ENCODE measurements around the gene RFT1.
"Not testable (repeated sequence)": the region's sequence is repeated elsewhere in the genome, so short reads cannot be mapped to it uniquely, and the experiment has no call there.

The RFT1 gene

GRCh38 chr3:53163444-53164387, 33.5 kb upstream of the RFT1 start:
- DNase-seq (ENCODE audit: low read depth, low spot score), result no peak

GRCh38 chr3:53162672-53163443, 32.6 kb upstream of the RFT1 start:
- DNase-seq (ENCODE audit: low read depth, low spot score), result no peak

DNA sequence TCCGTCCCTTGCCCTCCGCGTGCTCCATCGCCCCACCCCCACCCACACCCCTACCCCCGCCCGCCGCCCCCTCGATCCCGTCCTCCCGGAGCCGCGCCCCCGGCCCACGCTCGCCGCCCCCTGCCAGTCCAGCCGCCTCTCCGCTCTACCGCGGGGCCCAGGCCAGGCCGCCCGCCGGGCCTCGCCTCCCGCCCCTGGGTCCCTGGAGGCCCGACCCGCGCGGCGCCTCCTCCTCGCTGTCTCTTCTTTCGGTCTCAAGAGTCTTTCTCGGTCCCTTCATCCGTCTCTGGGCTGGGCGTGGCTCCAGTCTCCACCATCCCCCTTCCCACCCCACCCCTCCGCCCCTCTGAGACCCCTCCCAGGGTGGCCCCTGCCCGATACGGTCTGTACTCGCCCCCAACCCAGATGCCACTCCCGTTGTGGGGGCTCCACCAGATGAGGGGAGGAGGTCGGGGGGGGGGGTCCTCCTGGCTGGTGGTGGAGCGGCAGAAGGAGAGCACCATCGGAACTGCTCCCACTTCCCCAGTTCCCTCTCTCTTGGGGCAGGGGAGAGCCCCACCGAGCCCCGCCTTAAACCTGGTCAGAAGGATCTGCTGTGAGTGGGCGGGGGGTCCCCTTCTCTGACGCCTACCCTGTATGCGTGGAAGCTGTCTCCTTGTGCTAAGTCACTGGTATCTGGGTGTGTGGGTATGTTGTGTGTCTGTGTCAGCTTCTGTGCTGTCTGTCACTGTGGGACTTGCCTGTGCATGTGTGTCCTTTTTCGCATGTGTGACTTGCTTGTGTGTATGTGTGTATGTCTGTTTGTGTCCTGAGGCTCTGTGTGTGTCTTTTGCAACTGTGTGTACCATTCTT, 31.8 kb upstream of the RFT1 start:
- no peak for DNase-seq (ENCODE audit: low read depth, low spot score)

- DNase-seq (ENCODE audit: low read depth, low spot score), result no peak
Observed at GRCh38 chr3:53161450-53161819, 31.2 kb upstream of the RFT1 start.

- DNase-seq (ENCODE audit: low read depth, low spot score), result no peak
Observed at GRCh38 chr3:53160660-53161449, 30.6 kb upstream of the RFT1 start, which contains the start of gene PRKCD. TSS of gene PRKCD (plus strand) at chr3:53161209. CDS start at chr3:53178423, 17,214 bp downstream.

DNA sequence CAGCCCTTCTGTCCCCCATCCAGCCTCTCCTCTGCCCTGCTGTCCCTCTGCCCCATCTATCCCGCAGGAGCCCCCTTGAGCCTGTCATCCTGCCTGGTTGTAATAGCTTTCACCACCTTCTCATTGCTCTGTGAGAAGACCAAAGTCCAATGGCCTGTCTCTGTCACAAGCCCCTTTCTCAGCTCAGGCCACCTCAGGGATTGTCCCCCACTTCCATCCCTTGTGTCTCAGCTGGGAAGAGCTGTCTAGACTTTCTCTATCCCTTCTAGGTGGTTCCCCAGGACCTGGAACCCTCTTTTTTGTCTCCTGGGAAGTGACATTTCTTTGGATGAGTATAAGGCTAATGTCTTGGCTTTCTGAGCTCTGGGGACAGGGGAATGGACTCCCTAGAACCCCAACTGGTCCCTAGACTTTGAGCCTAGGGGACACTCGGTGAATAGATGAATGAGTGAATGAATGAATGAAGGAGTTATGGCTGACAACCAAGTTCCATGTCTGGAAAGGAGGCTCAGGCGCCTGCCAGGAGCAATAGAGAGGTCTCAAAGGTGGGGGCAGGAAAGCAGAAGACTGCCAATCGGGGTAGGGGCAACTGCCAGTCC, 29.9 kb upstream of the RFT1 start:
- DNase-seq (ENCODE audit: low read depth, low spot score), result no peak

GRCh38 chr3:53159156-53160060, 29.2 kb upstream of the RFT1 start:
- DNase-seq (ENCODE audit: low read depth, low spot score), result no peak

DNA sequence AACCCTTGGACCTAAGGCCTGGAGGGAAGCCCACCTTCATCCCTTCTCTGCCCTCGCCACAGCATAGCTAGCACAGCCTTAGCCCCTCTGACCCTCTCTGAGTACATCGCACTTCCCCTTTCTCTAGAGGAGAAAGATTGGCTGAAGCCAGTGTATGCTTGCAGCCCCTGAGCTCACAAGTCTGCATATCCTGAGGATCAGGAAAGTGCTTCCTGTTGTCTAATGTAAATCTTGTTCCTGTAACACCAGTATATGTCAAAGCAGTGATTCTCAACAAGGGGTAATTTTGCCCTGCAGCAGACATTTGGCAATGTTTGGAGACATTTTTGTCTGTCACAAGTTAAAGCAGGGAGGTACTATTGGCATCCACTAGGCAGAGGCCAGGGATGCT, 28.5 kb upstream of the RFT1 start:
- DNase-seq (ENCODE audit: low read depth, low spot score), result no peak

- DNase-seq (ENCODE audit: low read depth, low spot score), result no peak
Observed at GRCh38 chr3:53157974-53158580, 27.8 kb upstream of the RFT1 start.

DNA sequence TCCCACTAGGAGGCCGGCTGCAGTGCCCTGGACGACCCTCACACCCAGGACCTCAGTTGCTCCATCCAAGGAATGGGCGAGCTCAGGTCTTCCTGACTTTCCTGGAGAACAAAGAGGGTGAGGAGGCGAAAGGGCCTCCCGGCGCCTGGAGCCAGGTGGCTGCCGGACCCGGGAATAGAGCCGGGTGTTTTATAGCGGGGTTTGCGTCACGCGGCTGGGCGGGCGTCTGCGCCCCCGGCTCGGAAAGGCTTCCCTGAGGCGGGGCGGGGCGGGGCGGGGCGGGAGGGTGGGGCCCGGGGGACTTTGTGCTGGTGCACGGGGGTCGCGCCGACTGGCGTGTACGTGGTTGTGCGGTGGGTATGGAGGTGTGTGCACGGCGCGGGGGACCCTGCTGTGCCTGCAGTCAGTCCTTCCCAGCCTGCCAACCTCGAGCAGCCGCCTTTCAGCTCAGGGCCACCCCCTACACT, 26.2 kb upstream of the RFT1 start:
- DNase-seq (ENCODE audit: low read depth, low spot score), result no peak

DNA sequence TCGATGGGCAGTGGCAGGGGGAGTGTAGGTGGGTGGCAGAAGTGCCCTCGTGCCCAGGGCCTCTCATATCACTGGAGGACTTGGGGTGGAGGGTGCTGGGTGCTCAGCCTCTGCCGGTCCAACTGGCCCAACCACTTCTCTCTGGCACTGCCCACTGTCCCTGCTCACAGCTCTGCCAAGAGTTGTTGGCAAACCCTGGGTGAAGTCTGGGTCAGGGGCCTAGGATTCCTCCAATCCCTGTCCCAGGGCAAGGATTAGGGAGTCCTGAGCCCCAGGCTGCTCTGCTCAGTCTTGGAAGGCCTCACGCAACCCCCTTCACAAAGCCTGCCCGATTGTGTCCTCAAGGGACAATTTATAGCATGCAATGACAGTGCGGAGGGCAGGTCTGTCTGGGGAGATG, 25.5 kb upstream of the RFT1 start:
- no peak for DNase-seq (ENCODE audit: low read depth, low spot score)

GRCh38 chr3:53154881-53155285, 24.6 kb upstream of the RFT1 start:
- no peak for DNase-seq (ENCODE audit: low read depth, low spot score)

DNA sequence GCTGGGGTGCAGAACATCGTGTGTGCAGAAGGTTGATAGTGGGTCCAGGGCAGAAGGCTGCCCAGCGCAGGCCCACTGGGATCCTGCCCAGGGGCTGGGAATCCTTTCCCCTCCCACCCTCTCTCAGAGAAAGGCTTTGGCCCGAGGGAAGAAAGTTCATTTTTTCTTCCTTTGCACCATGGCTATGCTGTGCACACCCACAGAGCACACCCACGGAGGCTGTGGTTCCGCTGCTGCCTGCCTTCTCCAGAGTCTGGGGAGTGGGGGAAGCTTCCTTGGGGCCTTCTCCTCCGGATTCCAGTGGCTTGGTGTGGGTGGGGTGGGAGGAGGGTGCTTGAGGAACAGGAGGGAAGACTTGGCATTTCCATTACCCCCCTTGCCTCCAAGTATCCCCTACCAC, 23.7 kb upstream of the RFT1 start:
- no peak for DNase-seq (ENCODE audit: low read depth, low spot score)

GRCh38 chr3:53153264-53153823, 23.1 kb upstream of the RFT1 start:
- no peak for DNase-seq (ENCODE audit: low read depth, low spot score)

GRCh38 chr3:53151870-53152660, 21.8 kb upstream of the RFT1 start:
- no peak for DNase-seq (ENCODE audit: low read depth, low spot score)

- DNase-seq (ENCODE audit: low read depth, low spot score), result no peak
Observed at GRCh38 chr3:53151465-53151864, 21.2 kb upstream of the RFT1 start.

GRCh38 chr3:53151086-53151438, 20.8 kb upstream of the RFT1 start:
- not testable (repeated sequence) for DNase-seq (ENCODE audit: low read depth, low spot score)
